HepG2 (cell line): ENCODE data around the gene CRADD. TPM values are rescaled to one million over a fixed set of nuclear protein-coding genes. Genes with fewer than 3 reads are reported as not detected.

Source experiments
- ATAC-seq: fragments of 200-7000 bp; cut with Tn5 transposase; 3 replicates; pipeline ENCODE4 v1.9.1; 2020; ENCODE audit warnings: mild to moderate bottlenecking, moderate library complexity
- BruUV-seq: library from RNA; stranded (reverse); fragments of 400-500 nt; replicated peaks from 2 replicates; lab custom pipeline; 2021; lab: Mats Ljungman, UMichigan
- CTCF ChIA-PET: fragments of 300-600 bp; formaldehyde crosslinking; extraction: SDS; loops from one replicate; lab custom pipeline; 2021; ENCODE audit warnings: low total read pairs, inconsistent platforms, low intra/inter-chr PET ratio; lab: Yijun Ruan, JAX
- POLR2A ChIA-PET: fragments of 350-600 bp; sonication (Branson Sonifier 250); formaldehyde crosslinking; loops from one replicate; lab custom pipeline; 2020; ENCODE audit warnings: antibody characterized with exemption, inconsistent platforms; lab: Yijun Ruan, JAX
- DNase-seq: peaks from one replicate; pipeline ENCODE4 v3.0.0-alpha.2; 2015; ENCODE audit warnings: low spot score
- FAIRE-seq: peaks from 3 replicates; lab custom pipeline; 2011; peaks lifted over from hg19 to GRCh38; lab: Jason Lieb, UNC
- H2AFZ ChIP-seq: one replicate; pipeline ENCODE4 v1.6.1; 2011; ENCODE audit warnings: low read length, inconsistent platforms
- H3K27ac ChIP-seq: fragments of 300-600 bp; 3 replicates; pipeline ENCODE4 v1.8.0; 2011; ENCODE audit warnings: mixed run types, mild to moderate bottlenecking, mixed read lengths, low read length, inconsistent platforms; ENCODE audit not compliant: insufficient read depth; ENCODE audit errors: extremely low read length
- H3K27me3 ChIP-seq, 2 experiments: fragments of 200-600 bp in 1 of 2; 2 replicates in 1 of 2; 3 replicates in 1 of 2; pipeline versions ENCODE4 v1.6.0 to v1.8.0; 2011; ENCODE audit warnings: low read length in 2 of 2, mild to moderate bottlenecking in 2 of 2, moderate library complexity in 2 of 2, inconsistent platforms in 1 of 2; ENCODE audit not compliant: insufficient read depth in 2 of 2, control insufficient read depth in 1 of 2
- H3K36me3 ChIP-seq, 2 experiments: fragments of 200-600 bp in 1 of 2; replicated peaks in 1 of 2; 2 replicates in 1 of 2; 3 replicates in 1 of 2; pipeline versions ENCODE4 v1.5.1 to v1.8.0; 2011; ENCODE audit warnings: low read length in 2 of 2, inconsistent platforms in 1 of 2; ENCODE audit not compliant: insufficient read depth in 2 of 2, control insufficient read depth in 1 of 2
- H3K4me1 ChIP-seq: 2 replicates; pipeline ENCODE4 v1.5.1; 2012; ENCODE audit warnings: low read length, inconsistent platforms; ENCODE audit not compliant: insufficient read depth
- H3K4me2 ChIP-seq: 2 replicates; pipeline ENCODE4 v1.6.0; 2011; ENCODE audit warnings: low read depth, low read length, inconsistent platforms
- H3K4me3 ChIP-seq, 3 experiments: fragments of 200-600 bp in 1 of 3; sonication (generic), shearing (Covaris generic) in 1 of 3; replicated peaks in 1 of 3; 2 replicates each; pipeline ENCODE4 v1.5.1; 2011 to 2016; ENCODE audit warnings: low read length in 3 of 3, inconsistent platforms in 2 of 3, low read depth in 2 of 3, mild to moderate bottlenecking in 2 of 3, control low read depth in 1 of 3, mixed read lengths in 1 of 3; ENCODE audit not compliant: insufficient read depth in 1 of 3
- H3K79me2 ChIP-seq: one replicate; pipeline ENCODE4 v1.6.1; 2011; ENCODE audit warnings: low read length, inconsistent platforms; ENCODE audit not compliant: insufficient read depth
- H3K9ac ChIP-seq: 2 replicates; pipeline ENCODE4 v1.6.0; 2011; ENCODE audit warnings: mild to moderate bottlenecking, low read depth, low read length, inconsistent platforms; ENCODE audit not compliant: insufficient read depth
- H3K9me3 ChIP-seq: 2 replicates; pipeline ENCODE4 v1.5.1; 2012; ENCODE audit warnings: mild to moderate bottlenecking, low read length
- H4K20me1 ChIP-seq: 2 replicates; pipeline ENCODE4 v1.6.0; 2011; ENCODE audit warnings: inconsistent platforms, mild to moderate bottlenecking, low read length, moderate library complexity; ENCODE audit not compliant: insufficient read depth
- ADNP ChIP-seq: sonication (generic); formaldehyde crosslinking; IDR thresholded peaks from 2 replicates; pipeline ENCODE4 v1.4.0; 2020; ENCODE audit warnings: missing genetic modification reagents
- ASH2L ChIP-seq: fragments of 300-600, 200-600 bp; sonication (generic); IDR thresholded peaks from 2 replicates; pipeline ENCODE4 v1.7.0; 2017; ENCODE audit warnings: low read depth, mild to moderate bottlenecking, moderate library complexity, mixed read lengths, low read length; ENCODE audit not compliant: insufficient read length
- ATM ChIP-seq: fragments of 450-650 bp; IDR thresholded peaks from 2 replicates; pipeline ENCODE4 v1.7.1; 2017; ENCODE audit warnings: mild to moderate bottlenecking, borderline replicate concordance
- HNRNPH1 ChIP-seq: fragments of 200-400 bp; formaldehyde crosslinking; optimal IDR thresholded peaks from 2 replicates; pipeline ENCODE3; 2017; ENCODE audit warnings: mild to moderate bottlenecking, low read depth, low read length
- PLRG1 ChIP-seq: fragments of 450-650 bp; conservative IDR thresholded peaks from 2 replicates; pipeline ENCODE4 v1.6.1; 2016
- PPARG ChIP-seq: conservative IDR thresholded peaks from 2 replicates; pipeline ENCODE4 v1.6.1; 2016; ENCODE audit warnings: missing biosample characterization, missing genetic modification reagents
- RARA ChIP-seq: IDR thresholded peaks from 2 replicates; pipeline ENCODE4 v1.6.1; 2016; ENCODE audit warnings: missing genetic modification reagents, missing compliant biosample characterization
- SP140L ChIP-seq: sonication (generic); formaldehyde crosslinking; IDR thresholded peaks from 2 replicates; pipeline ENCODE4 v1.4.0; 2020; ENCODE audit warnings: missing genetic modification reagents, borderline replicate concordance
- TBL1XR1 ChIP-seq: fragments of 150-350 bp; IDR thresholded peaks from 2 replicates; pipeline ENCODE4 v1.6.1; 2014; ENCODE audit warnings: borderline replicate concordance, low read length; ENCODE audit not compliant: partially characterized antibody
- TRIM24 ChIP-seq: sonication (generic); formaldehyde crosslinking; IDR thresholded peaks from 2 replicates; pipeline ENCODE4 v1.8.0; 2022; ENCODE audit warnings: mild to moderate bottlenecking, missing genetic modification reagents
- ZNF124 ChIP-seq: sonication (generic); formaldehyde crosslinking; IDR thresholded peaks from 2 replicates; pipeline ENCODE4 v1.4.0; 2020; ENCODE audit warnings: missing genetic modification reagents
- ZNF224 ChIP-seq: sonication (generic); formaldehyde crosslinking; IDR thresholded peaks from 2 replicates; pipeline ENCODE4 v1.5.0; 2020; ENCODE audit warnings: mild to moderate bottlenecking, missing genetic modification reagents
- ZNF350 ChIP-seq: sonication (generic); formaldehyde crosslinking; IDR thresholded peaks from 2 replicates; pipeline ENCODE4 v1.4.0; 2020; ENCODE audit warnings: mild to moderate bottlenecking, low read depth, missing genetic modification reagents, borderline replicate concordance
- ZNF724P ChIP-seq: sonication (generic); formaldehyde crosslinking; IDR thresholded peaks from 2 replicates; pipeline ENCODE4 v1.8.0; 2022; ENCODE audit warnings: missing genetic modification reagents, borderline replicate concordance
- WGBS: methylation state at CpG from one replicate; pipeline ENCODE4 v1.1.6; 2017; ENCODE audit warnings: low lambda C conversion rate; 5-methylcytosine and 5-hydroxymethylcytosine counted together
- in situ Hi-C: cut with HindIII; loops from 2 replicates; pipeline ENCODE4 v1.10.0; 2017; ENCODE audit warnings: low pct_unique_long_range_greater_than_20kb; ENCODE audit not compliant: extremely low pct_ligation_motif_present
- intact Hi-C: fragments of 100-400 bp; cut with micrococcal nuclease; formaldehyde crosslinking; loops from one replicate; pipeline ENCODE4 v1.10.0; 2022; ENCODE audit not compliant: unreplicated experiment
- polyA plus RNA-seq, 8 experiments: library from polyadenylated mRNA; depleted of rRNA in 3 of 8; stranded (reverse) in 7 of 8; unstranded in 1 of 8; fragments of >200 nt; fragmentation: Illumina TruSeq in 4 of 8; extraction: Trizol in 4 of 8; gene quantifications; 2 replicates each; pipeline versions ENCODE4 v1.2.1 to v1.2.3, GENCODE V29; 2011 to 2016; ENCODE audit warnings: low read depth in 4 of 8, missing spikeins in 1 of 8, mixed read lengths in 1 of 8; ENCODE audit not compliant: insufficient read depth in 1 of 8
- total RNA-seq, 5 experiments: library from RNA; depleted of rRNA; stranded (reverse); fragments of >200 nt; fragmentation: Illumina TruSeq; extraction: Trizol; gene quantifications; 2 replicates each; pipeline ENCODE4 v1.2.3, GENCODE V29; 2016; ENCODE audit warnings: low read depth in 1 of 5
- TF ChIP-seq, protein P1 (sequence below): sonication (generic); formaldehyde crosslinking; IDR thresholded peaks from 2 replicates; pipeline ENCODE4 v1.8.1; 2023; ENCODE audit warnings: missing genetic modification reagents, mild to moderate bottlenecking, borderline replicate concordance
- TF ChIP-seq, protein P2 (sequence below): sonication (generic); formaldehyde crosslinking; IDR thresholded peaks from 2 replicates; pipeline ENCODE4 v1.4.0; 2020; ENCODE audit warnings: missing genetic modification reagents
- TF ChIP-seq, protein P3 (sequence below): IDR thresholded peaks from 2 replicates; pipeline ENCODE4 v1.6.1; 2016; ENCODE audit warnings: low read depth

The CRADD gene
- total and polyA plus RNA-seq, 2 of the 13 experiments (the other 11 are each of a cell fraction or from before 2014, with no cell fraction given) = 12.4 to 18.8 TPM

DNA sequence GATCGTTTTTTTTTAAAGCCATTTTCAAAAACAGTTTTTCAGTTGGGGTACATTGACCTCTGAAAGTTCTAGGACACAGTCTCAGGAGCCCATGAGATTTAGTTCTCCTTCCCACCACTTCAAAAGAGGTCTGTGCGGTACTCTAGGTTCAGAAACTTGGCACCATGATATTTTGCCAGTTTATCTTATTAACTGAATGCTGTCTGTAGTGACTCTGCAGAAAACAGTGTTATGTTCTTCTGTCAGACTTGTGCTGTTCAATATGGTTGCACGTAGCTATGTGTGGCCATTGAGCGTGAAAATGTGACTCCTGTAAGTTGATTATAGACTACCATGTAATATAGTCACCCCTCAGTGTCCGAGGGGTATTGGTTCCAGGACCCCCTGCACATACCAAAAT, 35.9 kb downstream of the CRADD start:
- in situ Hi-C loops = no loop called here
- no peak for ATAC-seq
- Histone ChIP-seq H3K36me3 (no peaks in the 10 kb centered on the region), H3K27me3 (no peaks in the 10 kb centered on the region), H3K4me1 (no peaks in the 10 kb centered on the region), H4K20me1 (no peaks in the 10 kb centered on the region), H3K4me3 (no peak overlapping the region), H3K9ac (no peak overlapping the region), H3K9me3 (peaks cover 15% of the 10 kb centered on the region), H3K4me2 (no peak overlapping the region), H2AFZ (no peak overlapping the region), H3K79me2 (no peaks in the 10 kb centered on the region), H3K27ac (no peak overlapping the region)
- intact Hi-C loops = no loop called here
- TF ChIP-seq, protein P1, sequence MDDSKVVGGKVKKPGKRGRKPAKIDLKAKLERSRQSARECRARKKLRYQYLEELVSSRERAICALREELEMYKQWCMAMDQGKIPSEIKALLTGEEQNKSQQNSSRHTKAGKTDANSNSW (CRISPR knock-in tag) = no peak
- TF ChIP-seq PLRG1 (no peak), ASH2L (no peak), ZNF224 (CRISPR knock-in tag) (no peak), ZNF124 (CRISPR knock-in tag) (no peak), ZNF724P (CRISPR knock-in tag) (no peak), SP140L (no peak), TRIM24 (CRISPR knock-in tag) (no peak), HNRNPH1 (no peak), RARA (CRISPR knock-in tag) (no peak), PPARG (CRISPR knock-in tag) (no peak), TBL1XR1 (no peak), ATM (no peak), ZNF350 (no peak), ADNP (no peak)
- TF ChIP-seq, protein P2, sequence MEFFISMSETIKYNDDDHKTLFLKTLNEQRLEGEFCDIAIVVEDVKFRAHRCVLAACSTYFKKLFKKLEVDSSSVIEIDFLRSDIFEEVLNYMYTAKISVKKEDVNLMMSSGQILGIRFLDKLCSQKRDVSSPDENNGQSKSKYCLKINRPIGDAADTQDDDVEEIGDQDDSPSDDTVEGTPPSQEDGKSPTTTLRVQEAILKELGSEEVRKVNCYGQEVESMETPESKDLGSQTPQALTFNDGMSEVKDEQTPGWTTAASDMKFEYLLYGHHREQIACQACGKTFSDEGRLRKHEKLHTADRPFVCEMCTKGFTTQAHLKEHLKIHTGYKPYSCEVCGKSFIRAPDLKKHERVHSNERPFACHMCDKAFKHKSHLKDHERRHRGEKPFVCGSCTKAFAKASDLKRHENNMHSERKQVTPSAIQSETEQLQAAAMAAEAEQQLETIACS (CRISPR knock-in tag) = no peak
- TF ChIP-seq, protein P3, sequence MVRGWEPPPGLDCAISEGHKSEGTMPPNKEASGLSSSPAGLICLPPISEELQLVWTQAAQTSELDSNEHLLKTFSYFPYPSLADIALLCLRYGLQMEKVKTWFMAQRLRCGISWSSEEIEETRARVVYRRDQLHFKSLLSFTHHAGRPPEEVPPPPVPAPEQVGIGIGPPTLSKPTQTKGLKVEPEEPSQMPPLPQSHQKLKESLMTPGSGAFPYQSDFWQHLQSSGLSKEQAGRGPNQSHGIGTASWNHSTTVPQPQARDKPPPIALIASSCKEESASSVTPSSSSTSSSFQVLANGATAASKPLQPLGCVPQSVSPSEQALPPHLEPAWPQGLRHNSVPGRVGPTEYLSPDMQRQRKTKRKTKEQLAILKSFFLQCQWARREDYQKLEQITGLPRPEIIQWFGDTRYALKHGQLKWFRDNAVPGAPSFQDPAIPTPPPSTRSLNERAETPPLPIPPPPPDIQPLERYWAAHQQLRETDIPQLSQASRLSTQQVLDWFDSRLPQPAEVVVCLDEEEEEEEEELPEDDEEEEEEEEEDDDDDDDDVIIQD (CRISPR knock-in tag) = no peak
- CTCF ChIA-PET = no interaction called here
- DNase-seq = no peak
- 78% methylated on average over 5 of the region's 5 CpGs for WGBS
- no TSS peak for BruUV-seq
- FAIRE-seq = no peak
- POLR2A ChIA-PET = no interaction called here
